ENCODE data around the gene UNC13D.
A peak's percentile ranks its signal among the peaks of the same experiment; 100 is the strongest.

The UNC13D gene

GRCh38 chr17:75850928-75851692 lies 6.9 kb upstream of the UNC13D start:
- no peak for DNase-seq (ENCODE audit: low read depth)

GRCh38 chr17:75849724-75850123 lies 5.5 kb upstream of the UNC13D start:
- no peak for DNase-seq (ENCODE audit: low read depth)

- DNase-seq (ENCODE audit: low read depth): no peak
These were observed 5.1 kb upstream of the UNC13D start for GRCh38 chr17:75849279-75849646.

- DNase-seq (ENCODE audit: low read depth): peak; percentile 75
These were observed 4.5 kb upstream of the UNC13D start for GRCh38 chr17:75848523-75849278.

GRCh38 chr17:75847614-75848522 lies 3.7 kb upstream of the UNC13D start:
- no peak for DNase-seq (ENCODE audit: low read depth)

- DNase-seq (ENCODE audit: low read depth): no peak
These were observed 2.7 kb upstream of the UNC13D start for GRCh38 chr17:75846692-75847613.

- no peak for DNase-seq (ENCODE audit: low read depth)
These were observed 1.9 kb upstream of the UNC13D start for GRCh38 chr17:75845933-75846691.

- DNase-seq (ENCODE audit: low read depth): no peak
These were observed 981 bp upstream of the UNC13D start for GRCh38 chr17:75845058-75845711.

GRCh38 chr17:75844530-75845057 lies 390 bp upstream of the UNC13D start:
- DNase-seq (ENCODE audit: low read depth): no peak

GRCh38 chr17:75842963-75843576 lies 1.1 kb downstream of the UNC13D start:
- no peak for DNase-seq (ENCODE audit: low read depth)

- DNase-seq (ENCODE audit: low read depth): no peak
These were observed 1.8 kb downstream of the UNC13D start for GRCh38 chr17:75842411-75842810.

GRCh38 chr17:75840799-75841164 lies 3.4 kb downstream of the UNC13D start:
- DNase-seq (ENCODE audit: low read depth): no peak

GRCh38 chr17:75839942-75840798 lies 4.0 kb downstream of the UNC13D start:
- DNase-seq (ENCODE audit: low read depth): no peak

GRCh38 chr17:75838410-75838809 lies 5.8 kb downstream of the UNC13D start:
- DNase-seq (ENCODE audit: low read depth): no peak

GRCh38 chr17:75837899-75838298 lies 6.3 kb downstream of the UNC13D start:
- DNase-seq (ENCODE audit: low read depth): no peak

GRCh38 chr17:75836605-75837004 lies 7.6 kb downstream of the UNC13D start:
- no peak for DNase-seq (ENCODE audit: low read depth)

GRCh38 chr17:75835654-75835987 lies 8.6 kb downstream of the UNC13D start:
- DNase-seq (ENCODE audit: low read depth): no peak

- no peak for DNase-seq (ENCODE audit: low read depth)
These were observed 9.1 kb downstream of the UNC13D start for GRCh38 chr17:75834928-75835653.

Data from T follicular helper cell (primary cell).